ENCODE data around the gene PEX14. TPM values are rescaled to one million over a fixed set of nuclear protein-coding genes. Genes with fewer than 3 reads are reported as not detected.

The PEX14 gene
- total and polyA plus RNA-seq, 9 of the 15 experiments (the other 6 are each of a cell fraction or from before 2014, with no cell fraction given), result 2.6 to 45.7 (median 22.7) TPM

GRCh38 chr1:10673109-10673711, 198.5 kb downstream of the PEX14 start:
- DNase-seq (ENCODE audit: extremely low read depth in 1 of 4, low spot score in 3 of 4) (no peak), ATAC-seq (no peak), FAIRE-seq (no peak)
- Histone ChIP-seq H2AFZ (ENCODE audit: low read depth, low read length) (no peak overlapping the region), H3K4me3 (no peak overlapping the region), H3K27ac (ENCODE audit: extremely low read depth, low read depth, low read length) (no peak overlapping the region), H3K27me3 (ENCODE audit: control insufficient read depth in 2 of 2, insufficient read depth in 2 of 2, low read length in 2 of 2) (peaks cover 55 to 93% of the 10 kb centered on the region in 2 experiments), H3K9ac (ENCODE audit: insufficient read depth in 1 of 2, low read depth in 2 of 2, low read length in 2 of 2) (no peak overlapping the region), H3K9me1 (ENCODE audit: control insufficient read depth, insufficient read depth, low read length) (no peaks in the 10 kb centered on the region), H3K4me2 (ENCODE audit: insufficient read depth, low read length) (no peak overlapping the region), H3K79me2 (ENCODE audit: control insufficient read depth, insufficient read depth, low read length) (no peaks in the 10 kb centered on the region), H4K20me1 (replicated peaks; ENCODE audit: control insufficient read depth, insufficient read depth, low read length) (peaks cover 29% of the 10 kb centered on the region), H3K9me3 (replicated peaks; ENCODE audit: control insufficient read depth, insufficient read depth, low read depth, low read length) (no peaks in the 10 kb centered on the region), H3K4me1 (replicated peaks in 1 of 2; ENCODE audit: control insufficient read depth in 2 of 2, insufficient read depth in 2 of 2, low read length in 2 of 2) (peaks cover 0 to 47% of the 10 kb centered on the region in 2 experiments; a peak in 2 of 5 replicates), H3K36me3 (ENCODE audit: control insufficient read depth, insufficient read depth, low read length) (no peaks in the 10 kb centered on the region)
- BruUV-seq (replicated peaks), result no TSS peak
- TF ChIP-seq ZBTB2 (IDR thresholded peaks at IDR 0.05), result no peak
- TF ChIP-seq REST (IDR thresholded peaks at IDR 0.05; ENCODE audit: borderline replicate concordance), result peak; percentile 20; the same call in 1 of the 2 replicates
- no peak for TF ChIP-seq REST (CRISPR knock-in tag; IDR thresholded peaks at IDR 0.05; ENCODE audit: low read depth)
- no peak for TF ChIP-seq RFX1 (IDR thresholded peaks at IDR 0.05)
- no peak for TF ChIP-seq HMGN3 (IDR thresholded peaks at IDR 0.05; ENCODE audit: borderline replicate concordance, extremely low read depth, insufficient read length, low read depth, low read length)
- 14% methylated on average over 14 of the region's 19 CpGs for WGBS (ENCODE audit: insufficient coverage, low coverage, missing lambda C conversion rate)
- intact Hi-C loops (cut with micrococcal nuclease), result no loop called here
- POLR2A ChIA-PET, result no interaction called here
- in situ Hi-C loops (cut with MboI), result no loop called here
- CTCF ChIA-PET (ENCODE audit: low intra/inter-chr PET ratio), result no interaction called here
